HG03066 (cell line): ENCODE results near the gene LCT.

Source experiments
- ATAC-seq: cut with Tn5 transposase; IDR thresholded peaks from one replicate; pipeline ENCODE4 v1.9.1; 2021; ENCODE audit warnings: low read depth; ENCODE audit not compliant: unreplicated experiment

LCT gene

GRCh38 chr2:135755573-135755972, 81.4 kb downstream of the LCT start:
- no peak for ATAC-seq

DNA sequence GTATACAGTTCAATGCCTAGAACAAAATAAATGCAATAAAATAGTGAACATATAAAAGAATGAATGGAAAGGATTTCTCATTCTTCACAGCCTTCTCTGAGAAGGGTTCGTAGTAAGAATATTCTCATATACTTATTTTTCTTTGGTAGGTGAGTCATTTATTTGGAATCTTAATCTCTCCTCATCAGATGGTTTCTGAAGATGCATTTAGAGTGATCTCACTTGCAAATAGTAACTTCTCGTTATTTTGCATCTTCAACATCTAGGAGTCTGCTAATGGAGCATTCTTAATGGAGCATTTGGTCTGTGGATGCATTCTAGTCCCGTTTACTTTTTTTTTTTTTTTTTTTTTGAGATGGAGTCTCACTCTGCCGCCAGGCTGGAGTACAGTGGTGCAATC, 91.4 kb downstream of the LCT start:
- ATAC-seq, result no peak

DNA sequence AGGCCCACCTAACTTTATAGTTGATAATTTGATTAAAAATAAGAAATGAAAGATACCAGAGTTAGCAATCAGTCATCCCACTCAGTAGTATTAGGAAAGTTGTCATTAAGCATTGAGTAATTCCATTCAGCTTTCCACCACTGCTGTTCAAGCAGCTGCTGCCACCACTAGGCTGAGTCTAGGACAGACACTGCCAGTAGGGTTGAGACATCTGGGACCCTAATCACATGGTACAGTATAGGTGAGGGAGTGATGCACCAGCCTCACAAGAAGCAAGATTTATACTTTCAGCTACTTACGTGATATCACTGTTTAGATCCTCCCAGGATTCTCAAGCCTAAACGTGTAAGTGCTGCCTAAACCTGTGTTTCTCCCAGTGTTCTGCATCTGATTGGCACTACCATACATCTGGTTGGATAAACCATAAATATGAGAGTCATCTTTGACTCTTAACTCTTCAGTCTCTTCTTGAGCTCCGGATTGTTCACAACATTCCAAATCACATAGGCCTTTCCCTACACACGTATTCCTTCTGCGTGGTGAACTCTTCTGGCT, 92.1 kb downstream of the LCT start:
- no peak for ATAC-seq

DNA sequence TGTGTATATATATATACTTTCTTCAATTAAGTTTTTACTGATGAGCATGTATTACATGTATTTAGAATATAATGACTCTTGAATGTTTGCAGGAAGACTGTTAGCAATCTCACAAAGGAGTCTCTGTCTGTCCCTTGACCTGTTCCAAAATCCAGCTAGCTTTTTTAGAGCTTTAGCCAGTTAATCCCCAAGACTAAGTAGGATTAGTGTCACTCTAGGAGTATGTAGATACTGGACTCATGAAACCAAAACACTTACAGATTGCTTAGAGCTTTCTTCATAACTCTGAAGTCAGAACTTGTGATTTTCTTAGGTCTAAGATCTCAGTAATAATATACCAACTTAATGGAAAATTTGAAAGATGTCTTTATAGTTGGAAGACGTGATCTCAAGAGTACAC, 93.1 kb downstream of the LCT start:
- ATAC-seq, result no peak

DNA sequence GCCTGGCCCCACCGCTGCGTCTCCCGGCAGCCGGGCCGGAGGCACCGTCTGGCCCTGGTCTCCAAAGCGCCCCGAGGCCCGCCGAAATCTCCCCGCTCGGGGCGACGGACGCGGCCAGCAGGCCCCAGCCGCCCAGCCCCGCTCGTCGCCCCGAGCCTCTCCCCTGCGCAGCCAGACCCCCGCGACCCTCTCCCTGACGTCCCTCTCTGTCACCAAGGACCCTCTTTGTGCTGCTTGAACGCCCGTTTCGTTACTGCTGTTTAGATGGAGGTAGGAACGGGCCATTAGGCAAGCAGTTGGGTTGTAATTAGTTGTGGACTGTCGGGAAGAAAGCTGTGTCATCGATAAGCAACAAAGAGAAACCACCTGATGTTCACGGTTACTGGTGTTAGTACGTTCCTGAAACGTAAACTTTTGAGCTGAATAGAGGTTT, 94.6 kb downstream of the LCT start:
- peak; percentile 25 for ATAC-seq

- peak; percentile 89 for ATAC-seq
These were observed 95.3 kb downstream of the LCT start, which contains the start of gene UBXN4 for GRCh38 chr2:135741395-135742324. UBXN4 (plus strand) TSS chr2:135741855; CDS start chr2:135741930, 75 bp downstream.

GRCh38 chr2:135741043-135741394, 96.0 kb downstream of the LCT start:
- no peak for ATAC-seq

GRCh38 chr2:135740206-135740605, 96.8 kb downstream of the LCT start:
- ATAC-seq, result no peak
